Stimulated activated CD8-positive, alpha-beta memory T cell treated with anti-CD3 and anti-CD28 coated beads, Interleukin-15, amount 100 ng/mL, for 48 hours (primary cell): Measurements from ENCODE around the gene LSP1.

Source experiments
- DNase-seq, 2 donors: peaks; one replicate each; pipeline ENCODE4 v3.0.0-alpha.2; 2020; ENCODE audit warnings: low read depth in 2 of 2

The LSP1 gene

GRCh38 chr11:1927026-1927847 is 74.4 kb downstream of the LSP1 start:
- no peak for DNase-seq

GRCh38 chr11:1927848-1928469 is 75.1 kb downstream of the LSP1 start:
- no peak for DNase-seq

GRCh38 chr11:1928470-1928890 is 75.6 kb downstream of the LSP1 start:
- no peak for DNase-seq

- DNase-seq = no peak
These were observed 76.1 kb downstream of the LSP1 start for GRCh38 chr11:1928891-1929541.

- DNase-seq = no peak
These were observed 77.0 kb downstream of the LSP1 start for GRCh38 chr11:1929621-1930461.

GRCh38 chr11:1930462-1930830 is 77.6 kb downstream of the LSP1 start:
- DNase-seq = no peak

GRCh38 chr11:1931341-1932104 is 78.6 kb downstream of the LSP1 start:
- no peak for DNase-seq

GRCh38 chr11:1932105-1932480 is 79.2 kb downstream of the LSP1 start:
- no peak for DNase-seq

- DNase-seq = no peak
These were observed 79.8 kb downstream of the LSP1 start for GRCh38 chr11:1932681-1933080.

GRCh38 chr11:1933416-1934334 is 80.8 kb downstream of the LSP1 start:
- no peak for DNase-seq

- DNase-seq = no peak
These were observed 81.7 kb downstream of the LSP1 start for GRCh38 chr11:1934335-1935155.

GRCh38 chr11:1935156-1936071 is 82.5 kb downstream of the LSP1 start:
- DNase-seq = no peak

GRCh38 chr11:1936072-1936780 is 83.3 kb downstream of the LSP1 start:
- DNase-seq = no peak

GRCh38 chr11:1936781-1937615 is 84.1 kb downstream of the LSP1 start:
- no peak for DNase-seq

GRCh38 chr11:1937616-1938342 is 84.9 kb downstream of the LSP1 start:
- DNase-seq = no peak
